GM20431 (cell line): ENCODE results near the gene RIPOR3.
"Not testable (repeated sequence)": the region's sequence is repeated elsewhere in the genome, so short reads cannot be mapped to it uniquely, and the experiment has no call there.

ENCODE experiments used
- in situ Hi-C: fragments of 300-500 bp; cut with MseI, MboI; formaldehyde crosslinking; loops from one replicate; pipeline ENCODE4 v1.15.0; 2020; ENCODE audit warnings: low sequenced_read_pairs; ENCODE audit not compliant: unreplicated experiment

Gene RIPOR3

GRCh38 chr20:50724851-50725723 lies 33.7 kb upstream of the RIPOR3 start:
- in situ Hi-C loops = no loop called here

GRCh38 chr20:50724112-50724725 lies 32.9 kb upstream of the RIPOR3 start:
- in situ Hi-C loops = no loop called here

- in situ Hi-C loops = no loop called here
These were observed 32.3 kb upstream of the RIPOR3 start for GRCh38 chr20:50723672-50724071.

- in situ Hi-C loops = no loop called here
These were observed 31.2 kb upstream of the RIPOR3 start for GRCh38 chr20:50722424-50723155.

GRCh38 chr20:50721881-50722281 lies 30.5 kb upstream of the RIPOR3 start:
- in situ Hi-C loops = no loop called here

GRCh38 chr20:50720582-50720981 lies 29.2 kb upstream of the RIPOR3 start:
- in situ Hi-C loops = no loop called here

GRCh38 chr20:50720026-50720425 lies 28.7 kb upstream of the RIPOR3 start:
- in situ Hi-C loops = no loop called here

- in situ Hi-C loops = no loop called here
These were observed 28.0 kb upstream of the RIPOR3 start for GRCh38 chr20:50719328-50719727.

- in situ Hi-C loops = no loop called here
These were observed 26.8 kb upstream of the RIPOR3 start for GRCh38 chr20:50717974-50718761.

GRCh38 chr20:50717312-50717711 lies 26.0 kb upstream of the RIPOR3 start:
- in situ Hi-C loops = no loop called here

GRCh38 chr20:50716518-50716917 lies 25.2 kb upstream of the RIPOR3 start:
- in situ Hi-C loops = no loop called here

- in situ Hi-C loops = no loop called here
These were observed 24.4 kb upstream of the RIPOR3 start for GRCh38 chr20:50715694-50716093.

- in situ Hi-C loops = not testable (repeated sequence)
These were observed 23.1 kb upstream of the RIPOR3 start for GRCh38 chr20:50714426-50714825.

- in situ Hi-C loops = no loop called here
These were observed 22.3 kb upstream of the RIPOR3 start for GRCh38 chr20:50713657-50714101.

GRCh38 chr20:50712771-50713656 lies 21.7 kb upstream of the RIPOR3 start:
- in situ Hi-C loops = no loop called here

- in situ Hi-C loops = no loop called here
These were observed 19.9 kb upstream of the RIPOR3 start for GRCh38 chr20:50711113-50711825.

GRCh38 chr20:50710492-50711063 lies 19.2 kb upstream of the RIPOR3 start:
- in situ Hi-C loops = no loop called here

- in situ Hi-C loops = no loop called here
These were observed 18.3 kb upstream of the RIPOR3 start for GRCh38 chr20:50709636-50709973.
